D721Med (cell line): Measurements from ENCODE around the gene SHB.

ENCODE experiments used
- DNase-seq: peaks from one replicate; pipeline ENCODE4 v3.0.0; 2011; ENCODE audit warnings: low spot score; ENCODE audit not compliant: insufficient read length
- FAIRE-seq: peaks from 2 replicates; lab custom pipeline; 2011; peaks lifted over from hg19 to GRCh38; lab: Jason Lieb, UNC
- TF ChIP-seq, protein P1 (sequence below): IDR thresholded peaks from 2 replicates; pipeline ENCODE4 v1.5.1; 2012; ENCODE audit warnings: mild to moderate bottlenecking, control low read depth; ENCODE audit not compliant: insufficient read depth; ENCODE audit errors: missing control alignments

The SHB gene

DNA sequence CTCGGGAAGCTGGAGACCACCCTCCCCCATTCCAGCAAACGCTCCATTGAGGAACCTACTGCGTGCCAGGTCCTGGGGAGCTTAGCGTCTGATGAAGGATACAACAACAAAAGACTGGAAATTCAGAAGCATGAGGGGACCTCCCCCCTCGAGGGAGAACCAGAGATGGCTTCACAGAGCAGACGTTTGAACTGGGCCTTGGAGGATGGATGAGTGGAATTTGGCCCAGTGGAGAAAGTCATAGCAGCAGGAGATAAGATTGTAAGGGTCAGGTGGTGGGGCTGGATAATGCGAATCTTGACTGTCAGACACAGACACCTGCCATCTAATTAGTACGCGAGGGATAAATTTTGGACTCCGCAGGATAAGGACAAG, 163.9 kb downstream of the SHB start:
- DNase-seq (no peak), FAIRE-seq (no peak)
- TF ChIP-seq, protein P1, sequence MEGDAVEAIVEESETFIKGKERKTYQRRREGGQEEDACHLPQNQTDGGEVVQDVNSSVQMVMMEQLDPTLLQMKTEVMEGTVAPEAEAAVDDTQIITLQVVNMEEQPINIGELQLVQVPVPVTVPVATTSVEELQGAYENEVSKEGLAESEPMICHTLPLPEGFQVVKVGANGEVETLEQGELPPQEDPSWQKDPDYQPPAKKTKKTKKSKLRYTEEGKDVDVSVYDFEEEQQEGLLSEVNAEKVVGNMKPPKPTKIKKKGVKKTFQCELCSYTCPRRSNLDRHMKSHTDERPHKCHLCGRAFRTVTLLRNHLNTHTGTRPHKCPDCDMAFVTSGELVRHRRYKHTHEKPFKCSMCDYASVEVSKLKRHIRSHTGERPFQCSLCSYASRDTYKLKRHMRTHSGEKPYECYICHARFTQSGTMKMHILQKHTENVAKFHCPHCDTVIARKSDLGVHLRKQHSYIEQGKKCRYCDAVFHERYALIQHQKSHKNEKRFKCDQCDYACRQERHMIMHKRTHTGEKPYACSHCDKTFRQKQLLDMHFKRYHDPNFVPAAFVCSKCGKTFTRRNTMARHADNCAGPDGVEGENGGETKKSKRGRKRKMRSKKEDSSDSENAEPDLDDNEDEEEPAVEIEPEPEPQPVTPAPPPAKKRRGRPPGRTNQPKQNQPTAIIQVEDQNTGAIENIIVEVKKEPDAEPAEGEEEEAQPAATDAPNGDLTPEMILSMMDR = no peak

DNA sequence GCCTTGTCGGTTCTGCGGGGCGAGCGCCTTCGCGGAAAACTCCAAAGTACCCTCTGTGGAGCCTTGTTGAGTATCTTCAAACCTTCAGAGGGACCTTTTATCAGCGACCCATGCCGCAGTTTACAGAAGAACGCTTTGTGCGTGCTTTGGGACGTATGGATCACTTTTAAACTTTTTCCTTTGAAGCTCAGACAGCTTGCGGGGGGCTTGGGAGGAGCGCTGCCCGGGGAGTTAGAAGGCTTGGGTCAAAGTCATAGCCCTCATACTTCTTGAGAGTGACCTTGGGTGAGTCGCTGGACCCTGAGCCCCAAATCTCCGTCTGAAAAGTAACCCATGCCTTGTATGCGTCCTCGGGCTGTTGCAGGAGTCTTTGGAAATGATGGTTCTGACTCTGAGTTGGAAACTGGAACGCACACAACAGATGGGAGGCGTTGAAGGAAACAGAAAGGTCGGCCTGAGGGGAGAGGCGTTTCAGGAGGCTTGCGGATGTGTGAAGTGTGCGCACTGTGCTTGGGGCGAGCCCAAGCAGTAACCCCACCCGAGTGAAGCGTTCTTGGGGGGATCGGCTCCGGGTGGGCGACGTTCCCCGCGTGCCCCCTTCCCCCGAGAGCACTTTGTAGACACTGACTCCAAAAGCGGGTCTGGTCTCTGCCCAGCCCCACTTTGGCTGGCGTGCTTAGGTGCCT, 164.4 kb downstream of the SHB start:
- TF ChIP-seq, protein P1 = no peak
- no peak for DNase-seq
- FAIRE-seq = no peak

DNA sequence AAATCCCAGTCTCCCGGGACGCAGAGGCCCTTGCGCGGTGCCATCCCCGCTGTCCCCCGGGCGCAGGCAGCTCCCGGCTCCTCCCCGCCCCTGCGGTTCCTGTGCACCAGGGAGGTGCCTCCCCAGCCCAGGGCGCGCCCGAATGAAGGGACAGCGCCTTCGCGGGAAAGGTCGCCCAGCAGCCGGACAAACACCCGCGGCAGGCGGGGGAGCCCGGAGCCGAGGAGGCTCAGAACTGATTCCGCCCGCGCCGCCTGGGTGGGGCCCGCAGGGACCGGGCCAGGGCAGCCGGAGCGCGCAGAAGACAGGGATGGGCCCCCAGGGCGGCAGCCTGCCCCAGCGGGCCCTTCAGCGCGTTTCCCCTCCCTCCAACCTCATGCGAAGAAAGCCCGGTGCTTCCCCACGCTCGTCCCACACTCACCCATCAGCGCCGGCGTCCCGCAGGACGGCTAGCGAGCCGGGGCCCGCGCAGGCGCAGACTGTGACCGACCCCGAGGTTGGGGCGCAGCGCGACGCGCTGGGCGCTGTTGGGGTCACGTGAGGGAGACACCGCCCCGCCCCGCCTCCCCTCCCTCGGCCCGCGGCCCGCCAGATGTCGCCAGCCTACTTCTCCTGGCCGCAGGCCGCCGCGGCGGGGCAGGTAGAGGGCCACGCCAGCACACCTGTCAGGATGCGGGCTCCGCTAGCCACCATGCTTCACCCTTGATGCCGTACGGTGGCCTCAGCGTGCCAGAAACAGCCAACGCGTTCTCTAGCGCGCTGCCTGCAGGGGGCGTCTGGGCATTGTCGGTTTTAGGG, 165.2 kb downstream of the SHB start, which contains the start of gene SLC25A51:
SLC25A51 (minus strand) TSS at position 481 of the 798 bp plus-strand sequence. CDS start 15,577 bp downstream, outside the sequence.
- no peak for FAIRE-seq
- TF ChIP-seq, protein P1 = peak; percentile 96
- peak; percentile 95 for DNase-seq

DNA sequence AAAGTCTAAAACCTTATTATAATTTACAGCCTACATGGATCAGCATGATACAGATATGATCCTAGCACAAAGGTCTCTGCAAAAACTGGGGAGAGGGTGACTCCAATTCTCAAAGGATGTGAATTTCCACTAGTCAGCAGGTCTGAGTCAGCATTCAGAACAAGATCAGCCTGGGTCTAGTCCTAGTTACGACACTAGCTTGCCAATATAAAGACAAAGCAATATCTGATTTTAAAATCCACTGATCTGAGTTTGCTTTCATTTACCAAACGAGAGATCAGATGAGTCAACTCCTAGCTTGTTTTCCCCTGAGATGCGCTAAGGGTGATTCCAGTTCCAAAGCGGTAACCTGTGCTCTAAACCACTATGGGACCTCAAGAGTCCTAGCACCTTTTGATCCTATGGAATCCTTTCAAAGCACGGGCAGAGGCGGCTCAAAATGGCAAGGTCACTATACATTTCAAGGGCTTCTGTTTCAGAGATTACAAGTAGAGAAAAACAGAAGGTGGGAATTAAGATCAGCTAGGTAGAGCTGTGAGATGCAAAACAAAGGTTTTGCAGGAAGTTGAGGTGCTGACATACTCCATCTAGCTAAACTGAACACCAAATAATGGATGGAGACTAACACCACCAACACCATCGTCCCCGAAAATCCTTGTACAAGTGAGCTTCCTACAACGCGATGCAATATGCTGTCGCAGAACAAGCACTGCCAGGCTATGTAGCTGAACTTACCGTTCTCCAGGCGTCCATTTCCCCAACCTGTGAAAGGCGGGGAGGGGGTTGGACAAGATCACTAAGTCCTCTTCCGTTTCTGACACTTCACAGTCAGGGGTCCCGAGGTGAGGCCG, 166.0 kb downstream of the SHB start:
- DNase-seq (no peak), FAIRE-seq (no peak)
- TF ChIP-seq, protein P1 = no peak

DNA sequence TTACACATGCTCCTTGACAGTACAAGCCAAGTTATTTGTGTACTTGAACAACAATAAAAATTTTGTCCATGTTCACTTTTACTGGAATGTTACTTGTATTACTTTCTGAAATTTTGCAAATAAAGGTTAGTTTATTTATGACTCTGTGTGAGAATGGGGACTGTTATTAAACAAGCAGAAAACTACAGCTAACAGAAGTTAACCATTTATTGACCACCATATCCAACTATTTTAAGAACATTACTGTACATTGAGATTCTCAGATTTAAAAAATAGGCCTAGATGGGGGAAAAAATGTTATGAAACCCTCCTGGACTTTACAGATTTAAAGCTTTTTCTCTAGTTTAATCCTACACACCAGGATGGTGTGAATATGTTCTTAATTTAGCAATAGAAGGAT, 166.9 kb downstream of the SHB start:
- TF ChIP-seq, protein P1 = no peak
- no peak for FAIRE-seq

DNA sequence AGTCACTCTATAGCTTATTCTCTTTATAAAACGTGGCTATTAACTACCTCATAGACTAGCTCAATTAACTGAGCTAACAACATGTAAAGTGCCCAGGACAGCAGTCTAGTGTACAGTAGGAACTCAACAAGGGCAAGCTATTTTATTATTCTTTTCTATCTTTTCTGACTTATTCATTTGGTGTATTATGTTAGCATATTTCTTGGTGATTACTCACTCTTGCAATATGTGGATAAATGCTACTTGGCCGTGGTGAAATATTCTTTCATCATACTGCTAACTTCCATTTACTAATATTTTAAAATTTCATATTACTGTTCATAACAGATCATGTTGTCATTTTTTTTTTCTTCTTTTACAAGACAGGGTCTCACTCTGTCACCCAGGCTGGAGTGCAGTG, 170.0 kb downstream of the SHB start:
- TF ChIP-seq, protein P1 = no peak
- no peak for FAIRE-seq

More for the DNA sequence above, 166.9 kb downstream of the SHB start:
- DNase-seq = no peak

More for the DNA sequence above, 170.0 kb downstream of the SHB start:
- DNase-seq = no peak
